ENCODE measurements around the gene TNFRSF11A.

DNA sequence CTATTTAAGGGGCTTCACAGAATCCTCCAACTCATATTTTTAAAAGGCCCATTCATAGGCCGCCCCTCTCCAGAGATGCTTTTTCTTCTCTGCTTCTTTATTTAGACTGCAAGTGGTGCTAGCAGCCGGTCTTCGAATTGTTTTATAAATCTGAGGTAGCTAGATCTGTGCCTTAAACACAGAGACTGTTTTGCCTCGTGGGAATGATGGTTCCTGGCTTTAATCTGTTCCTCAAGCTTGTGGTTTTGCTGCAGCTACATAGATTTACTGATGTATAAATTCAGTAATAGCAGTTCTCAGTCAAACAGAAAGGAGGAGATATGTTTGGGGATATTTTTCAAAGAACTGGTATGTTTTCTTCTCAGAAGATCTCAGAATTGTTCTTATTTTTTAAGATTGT, 45.3 kb downstream of the TNFRSF11A start:
- TF ChIP-seq, protein P1, sequence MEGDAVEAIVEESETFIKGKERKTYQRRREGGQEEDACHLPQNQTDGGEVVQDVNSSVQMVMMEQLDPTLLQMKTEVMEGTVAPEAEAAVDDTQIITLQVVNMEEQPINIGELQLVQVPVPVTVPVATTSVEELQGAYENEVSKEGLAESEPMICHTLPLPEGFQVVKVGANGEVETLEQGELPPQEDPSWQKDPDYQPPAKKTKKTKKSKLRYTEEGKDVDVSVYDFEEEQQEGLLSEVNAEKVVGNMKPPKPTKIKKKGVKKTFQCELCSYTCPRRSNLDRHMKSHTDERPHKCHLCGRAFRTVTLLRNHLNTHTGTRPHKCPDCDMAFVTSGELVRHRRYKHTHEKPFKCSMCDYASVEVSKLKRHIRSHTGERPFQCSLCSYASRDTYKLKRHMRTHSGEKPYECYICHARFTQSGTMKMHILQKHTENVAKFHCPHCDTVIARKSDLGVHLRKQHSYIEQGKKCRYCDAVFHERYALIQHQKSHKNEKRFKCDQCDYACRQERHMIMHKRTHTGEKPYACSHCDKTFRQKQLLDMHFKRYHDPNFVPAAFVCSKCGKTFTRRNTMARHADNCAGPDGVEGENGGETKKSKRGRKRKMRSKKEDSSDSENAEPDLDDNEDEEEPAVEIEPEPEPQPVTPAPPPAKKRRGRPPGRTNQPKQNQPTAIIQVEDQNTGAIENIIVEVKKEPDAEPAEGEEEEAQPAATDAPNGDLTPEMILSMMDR (IDR thresholded peaks at IDR 0.05; ENCODE audit: poor library complexity) = no peak
- no peak for TF ChIP-seq EZH2 (IDR thresholded peaks at IDR 0.05; ENCODE audit: borderline replicate concordance)
- TF ChIP-seq EZH2phosphoT487 (IDR thresholded peaks at IDR 0.05; ENCODE audit: low read depth, severe bottlenecking, unreplicated experiment) = no peak

Measured in hepatocyte (in vitro differentiated cells).